Measurements from ENCODE around the gene MISP. TPM values are rescaled to one million over a fixed set of nuclear protein-coding genes. Genes with fewer than 3 reads are reported as not detected.
A peak's percentile ranks its signal among the peaks of the same experiment; 100 is the strongest.

The MISP gene
- total and polyA plus RNA-seq, 2 experiments from 2014 or later = 43.7 to 50.9 TPM

- peak overlapping the region; percentile 97 for H3K27ac ChIP-seq
- peaks cover 53% of the 10 kb centered on the region for H3K79me2 ChIP-seq
- no peaks in the 10 kb centered on the region for H3K9me3 ChIP-seq (ENCODE audit: low read depth)
- WGBS (ENCODE audit: low lambda C conversion rate, missing lambda C conversion rate) = under 1% methylated on average over 16 of the region's 129 CpGs
- H3K4me2 ChIP-seq = peak overlapping the region; percentile 98
- H3K27me3 ChIP-seq = no peaks in the 10 kb centered on the region
- no peaks in the 10 kb centered on the region for H3K36me3 ChIP-seq (replicated peaks; ENCODE audit: insufficient read depth, low read depth)
- no peak overlapping the region for H2AFZ ChIP-seq
- TF ChIP-seq CTCF (IDR thresholded peaks at IDR 0.05; ENCODE audit: poor library complexity) = no peak
- no peak for TF ChIP-seq EZH2phosphoT487 (IDR thresholded peaks at IDR 0.05; ENCODE audit: low read depth, severe bottlenecking, unreplicated experiment)
- TF ChIP-seq EZH2 (IDR thresholded peaks at IDR 0.05; ENCODE audit: borderline replicate concordance) = no peak
- H3K4me1 ChIP-seq (ENCODE audit: insufficient read depth) = peaks cover 36% of the 10 kb centered on the region
- H3K4me3 ChIP-seq = peak overlapping the region; percentile 100
- H4K20me1 ChIP-seq (ENCODE audit: insufficient read depth, poor library complexity, severe bottlenecking) = peaks cover 49% of the 10 kb centered on the region
- DNase-seq (ENCODE audit: low spot score) = peak; percentile 97
- H3K9me2 ChIP-seq (replicated peaks; ENCODE audit: insufficient read depth) = no peaks in the 10 kb centered on the region
Measured at GRCh38 chr19:797528-798414, 46.9 kb downstream of the MISP start.

GRCh38 chr19:798415-799075 is 47.6 kb downstream of the MISP start:
- Histone ChIP-seq H3K27ac (peak overlapping the region; percentile 97), H3K4me1 (ENCODE audit: insufficient read depth) (peaks cover 40% of the 10 kb centered on the region), H3K4me2 (peak overlapping the region; percentile 98), H3K27me3 (no peaks in the 10 kb centered on the region), H2AFZ (no peak overlapping the region), H3K9me3 (ENCODE audit: low read depth) (no peaks in the 10 kb centered on the region), H3K4me3 (peak overlapping the region; percentile 100), H3K9me2 (replicated peaks; ENCODE audit: insufficient read depth) (no peaks in the 10 kb centered on the region), H3K36me3 (replicated peaks; ENCODE audit: insufficient read depth, low read depth) (no peaks in the 10 kb centered on the region), H3K79me2 (peaks cover 60% of the 10 kb centered on the region), H4K20me1 (ENCODE audit: insufficient read depth, poor library complexity, severe bottlenecking) (peaks cover 57% of the 10 kb centered on the region)
- peak; percentile 71 for DNase-seq (ENCODE audit: low spot score)
- TF ChIP-seq CTCF (IDR thresholded peaks at IDR 0.05; ENCODE audit: poor library complexity) (no peak), EZH2phosphoT487 (IDR thresholded peaks at IDR 0.05; ENCODE audit: low read depth, severe bottlenecking, unreplicated experiment) (no peak), EZH2 (IDR thresholded peaks at IDR 0.05; ENCODE audit: borderline replicate concordance) (no peak)
- 1% methylated on average over 41 of the region's 44 CpGs for WGBS (ENCODE audit: low lambda C conversion rate, missing lambda C conversion rate)

GRCh38 chr19:799076-799881 is 48.4 kb downstream of the MISP start:
- peak overlapping the region; percentile 97 for H3K27ac ChIP-seq
- 7% methylated on average over 28 of the region's 28 CpGs for WGBS (ENCODE audit: low lambda C conversion rate, missing lambda C conversion rate)
- H3K36me3 ChIP-seq (replicated peaks; ENCODE audit: insufficient read depth, low read depth) = no peaks in the 10 kb centered on the region
- H3K9me3 ChIP-seq (ENCODE audit: low read depth) = no peaks in the 10 kb centered on the region
- peak overlapping the region; percentile 98 for H3K4me2 ChIP-seq
- H4K20me1 ChIP-seq (ENCODE audit: insufficient read depth, poor library complexity, severe bottlenecking) = peaks cover 64% of the 10 kb centered on the region
- H3K9me2 ChIP-seq (replicated peaks; ENCODE audit: insufficient read depth) = no peaks in the 10 kb centered on the region
- peak overlapping the region; percentile 100 for H3K4me3 ChIP-seq
- no peak for DNase-seq (ENCODE audit: low spot score)
- H3K4me1 ChIP-seq (ENCODE audit: insufficient read depth) = peaks cover 40% of the 10 kb centered on the region
- TF ChIP-seq EZH2 (IDR thresholded peaks at IDR 0.05; ENCODE audit: borderline replicate concordance) (no peak), CTCF (IDR thresholded peaks at IDR 0.05; ENCODE audit: poor library complexity) (peak; percentile 26)
- H2AFZ ChIP-seq = no peak overlapping the region
- no peaks in the 10 kb centered on the region for H3K27me3 ChIP-seq
- H3K79me2 ChIP-seq = peaks cover 68% of the 10 kb centered on the region

Measured in hepatocyte (in vitro differentiated cells).